Measurements from ENCODE around the gene ZNF280D.

ZNF280D gene

DNA sequence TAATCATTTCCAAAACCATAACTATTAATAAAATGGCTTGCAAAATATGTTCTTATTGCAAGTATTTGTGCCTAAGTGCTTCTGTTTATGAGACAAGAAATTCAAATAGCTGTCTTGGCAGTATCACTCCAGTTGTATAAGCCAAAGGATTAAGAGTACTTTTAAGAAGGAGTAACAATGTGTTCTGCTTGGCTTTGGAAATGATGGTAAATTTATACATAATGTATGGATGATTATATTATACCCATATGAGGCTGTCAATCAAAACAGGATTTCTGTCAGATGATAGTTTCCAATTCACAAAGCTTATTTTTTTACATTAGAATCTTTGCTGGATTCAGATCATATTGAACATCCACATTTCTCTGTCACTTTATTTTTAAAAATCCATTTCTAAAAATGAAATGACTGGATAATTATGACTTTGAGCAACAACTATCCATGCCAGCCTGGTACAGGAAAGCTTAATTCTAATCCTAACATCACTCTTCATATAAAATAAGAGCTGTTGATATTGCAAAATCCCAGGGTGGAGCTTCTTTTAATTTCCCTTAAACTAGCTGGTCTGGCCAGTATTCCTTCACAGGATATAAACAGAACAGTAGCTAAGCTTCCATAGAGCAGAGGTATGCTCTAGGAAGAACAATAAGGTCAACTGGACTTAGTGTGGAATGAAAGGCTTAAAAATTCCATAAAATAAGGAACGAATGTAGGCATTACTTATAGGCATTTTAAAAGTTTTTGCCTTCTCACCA is 30.0 kb upstream of the ZNF280D start:
- no peak overlapping the region for H3K27ac Mint-ChIP-seq
- peaks cover 23% of the 10 kb centered on the region for H3K4me1 Mint-ChIP-seq (ENCODE audit: low read depth)
- H3K9me3 Mint-ChIP-seq: no peaks in the 10 kb centered on the region
- no peaks in the 10 kb centered on the region for H3K27me3 Mint-ChIP-seq
- H3K36me3 Mint-ChIP-seq (ENCODE audit: low read depth): no peaks in the 10 kb centered on the region
- no peak overlapping the region for H3K4me3 Mint-ChIP-seq

DNA sequence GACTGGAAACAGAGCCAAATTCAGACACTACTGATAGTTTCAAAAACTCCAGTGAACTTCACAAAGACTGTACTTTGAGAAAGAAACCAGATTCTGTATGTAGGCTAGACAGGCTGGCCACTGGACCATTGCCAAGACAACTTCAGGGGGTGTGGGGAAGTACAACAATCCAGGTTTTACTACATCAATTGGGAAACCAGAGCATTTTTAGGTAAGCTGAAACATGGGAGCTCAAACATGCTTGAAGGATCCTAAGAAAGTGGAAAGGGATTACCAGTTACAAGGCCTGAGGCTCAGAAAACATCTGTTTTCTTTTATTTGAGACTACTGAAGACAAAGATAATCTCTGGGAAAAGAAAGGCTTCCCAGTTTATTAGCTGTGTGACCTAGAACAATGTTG is 26.9 kb upstream of the ZNF280D start:
- Mint-ChIP-seq H3K4me1 (ENCODE audit: low read depth) (peaks cover 6% of the 10 kb centered on the region), H3K27ac (no peak overlapping the region), H3K9me3 (no peaks in the 10 kb centered on the region), H3K4me3 (no peak overlapping the region), H3K27me3 (peaks cover 6% of the 10 kb centered on the region), H3K36me3 (ENCODE audit: low read depth) (no peaks in the 10 kb centered on the region)

- H3K36me3 Mint-ChIP-seq (ENCODE audit: low read depth): no peaks in the 10 kb centered on the region
- H3K4me1 Mint-ChIP-seq (ENCODE audit: low read depth): no peaks in the 10 kb centered on the region
- no peak overlapping the region for H3K27ac Mint-ChIP-seq
- no peaks in the 10 kb centered on the region for H3K9me3 Mint-ChIP-seq
- no peak overlapping the region for H3K4me3 Mint-ChIP-seq
- peaks cover 7% of the 10 kb centered on the region for H3K27me3 Mint-ChIP-seq
These were observed 26.1 kb upstream of the ZNF280D start for GRCh38 chr15:56759450-56759845.

- Mint-ChIP-seq H3K27ac (no peak overlapping the region), H3K4me1 (ENCODE audit: low read depth) (no peaks in the 10 kb centered on the region), H3K9me3 (no peaks in the 10 kb centered on the region), H3K27me3 (peaks cover 7% of the 10 kb centered on the region), H3K36me3 (ENCODE audit: low read depth) (no peaks in the 10 kb centered on the region), H3K4me3 (no peak overlapping the region)
These were observed 25.6 kb upstream of the ZNF280D start for GRCh38 chr15:56758770-56759449.

DNA sequence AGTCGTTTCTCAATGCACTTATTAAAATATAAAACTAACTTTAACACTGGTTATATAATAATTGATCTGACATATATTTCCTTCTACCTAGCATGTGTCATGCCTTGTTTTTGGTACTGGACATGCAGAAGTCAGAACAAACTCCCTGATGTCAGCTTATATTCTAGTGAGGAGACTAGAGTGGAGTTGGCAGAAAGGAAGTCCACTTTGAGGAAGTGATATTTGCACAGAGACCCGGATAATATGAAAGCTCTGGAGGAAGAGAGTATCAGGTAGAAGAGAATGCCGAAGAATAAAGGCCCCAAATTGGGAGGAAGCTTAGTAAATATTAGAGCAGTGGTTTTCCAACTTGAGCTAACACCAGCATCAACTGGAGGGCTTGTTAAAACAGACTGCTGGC is 24.6 kb upstream of the ZNF280D start:
- Mint-ChIP-seq H3K9me3 (no peaks in the 10 kb centered on the region), H3K36me3 (ENCODE audit: low read depth) (no peaks in the 10 kb centered on the region), H3K4me1 (ENCODE audit: low read depth) (no peaks in the 10 kb centered on the region), H3K27me3 (peaks cover 7% of the 10 kb centered on the region), H3K27ac (no peak overlapping the region), H3K4me3 (no peak overlapping the region)

- peaks cover 7% of the 10 kb centered on the region for H3K27me3 Mint-ChIP-seq
- H3K9me3 Mint-ChIP-seq: no peaks in the 10 kb centered on the region
- H3K27ac Mint-ChIP-seq: no peak overlapping the region
- H3K4me3 Mint-ChIP-seq: no peak overlapping the region
- H3K4me1 Mint-ChIP-seq (ENCODE audit: low read depth): no peaks in the 10 kb centered on the region
- no peaks in the 10 kb centered on the region for H3K36me3 Mint-ChIP-seq (ENCODE audit: low read depth)
These were observed 21.6 kb upstream of the ZNF280D start for GRCh38 chr15:56754772-56755370.

DNA sequence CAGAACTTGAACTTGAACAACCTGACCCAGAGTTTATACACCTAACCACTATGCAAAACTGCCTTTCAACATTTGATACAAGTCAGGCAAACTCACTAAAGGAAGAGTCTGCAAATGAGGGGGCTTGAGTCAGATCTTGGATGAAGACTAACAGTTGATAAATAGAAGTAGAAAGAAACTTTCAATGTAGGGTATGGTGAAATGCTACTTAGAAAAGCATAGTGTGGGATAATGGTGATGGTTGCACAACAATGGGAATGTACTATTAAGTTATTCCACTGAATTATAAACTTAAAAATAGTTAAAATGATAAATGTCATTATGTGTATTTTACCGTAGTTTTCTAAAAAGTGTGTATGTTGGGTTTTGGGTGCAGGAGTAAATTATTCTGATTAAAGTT is 19.7 kb upstream of the ZNF280D start:
- Mint-ChIP-seq H3K27ac (no peak overlapping the region), H3K4me3 (no peak overlapping the region), H3K27me3 (peaks cover 7% of the 10 kb centered on the region), H3K9me3 (no peaks in the 10 kb centered on the region), H3K4me1 (ENCODE audit: low read depth) (no peaks in the 10 kb centered on the region), H3K36me3 (ENCODE audit: low read depth) (no peaks in the 10 kb centered on the region)

DNA sequence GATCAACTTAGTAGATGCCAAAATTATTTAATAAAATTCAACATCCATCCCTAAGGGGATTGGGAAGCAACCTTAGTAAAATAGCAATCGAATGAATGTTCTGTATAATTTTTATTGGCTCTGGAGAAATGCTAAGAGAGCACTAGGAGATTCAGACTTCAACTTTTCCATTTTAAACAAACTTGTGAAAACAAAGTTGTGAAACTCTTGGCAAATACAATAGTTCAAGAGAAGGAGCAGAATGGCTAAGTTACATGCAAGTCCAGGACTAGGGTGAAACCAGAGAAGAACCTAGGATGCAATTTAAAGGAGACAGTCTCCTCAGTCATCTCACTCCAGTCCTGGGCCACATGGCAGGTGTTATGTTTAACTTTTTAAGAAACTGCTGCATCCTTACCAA is 16.7 kb upstream of the ZNF280D start:
- no peaks in the 10 kb centered on the region for H3K36me3 Mint-ChIP-seq (ENCODE audit: low read depth)
- no peak overlapping the region for H3K27ac Mint-ChIP-seq
- peaks cover 4% of the 10 kb centered on the region for H3K27me3 Mint-ChIP-seq
- no peaks in the 10 kb centered on the region for H3K9me3 Mint-ChIP-seq
- H3K4me3 Mint-ChIP-seq: no peak overlapping the region
- no peaks in the 10 kb centered on the region for H3K4me1 Mint-ChIP-seq (ENCODE audit: low read depth)

DNA sequence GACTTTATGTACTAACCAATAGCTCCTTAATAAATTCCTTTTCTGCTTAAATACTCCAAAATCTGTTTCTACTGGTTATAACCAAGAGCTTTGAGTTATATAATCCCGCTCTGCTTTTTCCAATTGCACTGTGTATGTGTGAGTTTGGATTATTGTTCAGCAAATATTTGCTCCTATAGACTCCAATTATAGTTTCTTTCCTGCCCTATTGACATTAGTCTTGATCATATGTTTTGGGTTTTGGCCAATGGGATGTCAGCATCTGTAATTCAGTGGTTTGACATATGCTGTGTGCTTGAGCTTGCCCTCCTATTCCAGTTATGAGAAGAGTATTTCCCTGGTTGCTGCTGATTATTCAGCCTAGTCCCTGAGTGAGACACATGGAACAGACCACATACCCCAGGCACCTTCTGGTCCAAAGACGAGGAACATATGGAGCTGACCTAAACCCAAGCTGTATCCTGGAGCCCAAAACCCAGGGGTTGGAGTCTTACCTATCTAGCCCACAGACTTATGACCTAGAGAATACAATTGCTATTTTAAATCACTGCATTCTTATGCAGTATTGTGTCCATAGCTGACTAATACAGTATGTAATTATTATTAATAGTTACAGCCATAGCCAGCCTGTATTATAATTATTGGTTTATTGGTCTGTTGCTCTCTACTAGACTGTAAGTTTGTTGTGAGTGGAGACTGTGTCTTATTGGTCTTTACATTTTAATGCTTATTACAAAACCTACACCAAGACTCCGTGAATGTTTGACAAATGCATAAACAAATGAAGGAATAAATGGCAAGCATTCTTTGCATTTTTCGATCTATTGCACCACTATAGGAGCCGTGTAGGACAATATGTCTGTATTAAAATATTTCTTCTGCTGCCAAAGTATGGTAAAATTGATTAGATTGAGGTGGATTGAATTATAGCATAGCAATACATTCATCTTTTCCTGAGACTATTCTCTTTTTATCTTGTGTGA is 11.7 kb upstream of the ZNF280D start:
- Mint-ChIP-seq H3K27me3 (peaks cover 8% of the 10 kb centered on the region), H3K36me3 (ENCODE audit: low read depth) (no peaks in the 10 kb centered on the region), H3K9me3 (no peaks in the 10 kb centered on the region), H3K4me3 (no peak overlapping the region), H3K4me1 (ENCODE audit: low read depth) (no peaks in the 10 kb centered on the region), H3K27ac (no peak overlapping the region)

GRCh38 chr15:56741541-56741940 is 8.2 kb upstream of the ZNF280D start:
- H3K4me3 Mint-ChIP-seq: no peak overlapping the region
- no peaks in the 10 kb centered on the region for H3K9me3 Mint-ChIP-seq
- H3K27me3 Mint-ChIP-seq: peaks cover 3% of the 10 kb centered on the region
- no peak overlapping the region for H3K27ac Mint-ChIP-seq
- H3K36me3 Mint-ChIP-seq (ENCODE audit: low read depth): no peaks in the 10 kb centered on the region
- no peaks in the 10 kb centered on the region for H3K4me1 Mint-ChIP-seq (ENCODE audit: low read depth)

DNA sequence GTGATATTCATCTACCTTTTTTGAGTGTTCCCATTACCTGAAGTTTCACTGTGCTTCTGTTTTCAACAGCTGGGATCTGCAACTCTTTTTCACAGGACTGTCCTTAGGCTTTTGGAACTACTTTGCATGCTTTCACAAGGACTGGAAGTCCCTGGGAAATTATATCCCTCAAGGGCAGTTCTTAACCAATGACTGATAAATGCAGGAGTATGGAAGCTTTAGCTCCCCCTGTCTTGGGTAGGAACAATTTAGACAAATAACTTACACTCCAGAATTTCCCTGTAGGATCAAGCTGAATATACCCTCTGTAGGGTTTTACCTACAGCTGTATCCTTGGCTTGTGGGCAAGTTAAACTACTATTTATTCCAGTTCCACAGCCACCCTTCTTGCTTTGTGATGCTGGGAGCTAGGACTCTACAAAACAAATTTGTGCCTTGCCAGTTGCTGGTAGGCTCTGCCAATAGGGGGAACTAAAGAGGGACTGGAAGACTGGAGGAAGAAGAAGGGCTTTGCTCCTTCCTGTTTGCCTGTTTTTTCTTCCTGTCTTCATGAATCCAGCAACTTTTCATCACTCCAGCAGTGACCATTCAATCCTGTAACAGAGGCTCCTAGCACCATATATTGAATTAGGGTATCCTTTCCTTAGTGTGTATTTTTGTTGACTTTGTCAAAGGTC is 6.8 kb upstream of the ZNF280D start:
- H3K9me3 Mint-ChIP-seq: no peaks in the 10 kb centered on the region
- H3K27me3 Mint-ChIP-seq: peaks cover 3% of the 10 kb centered on the region
- H3K4me1 Mint-ChIP-seq (ENCODE audit: low read depth): no peaks in the 10 kb centered on the region
- H3K27ac Mint-ChIP-seq: no peak overlapping the region
- H3K4me3 Mint-ChIP-seq: no peak overlapping the region
- no peaks in the 10 kb centered on the region for H3K36me3 Mint-ChIP-seq (ENCODE audit: low read depth)

- Mint-ChIP-seq H3K4me3 (no peak overlapping the region), H3K36me3 (ENCODE audit: low read depth) (no peaks in the 10 kb centered on the region), H3K9me3 (no peaks in the 10 kb centered on the region), H3K4me1 (ENCODE audit: low read depth) (no peaks in the 10 kb centered on the region), H3K27me3 (peaks cover 3% of the 10 kb centered on the region), H3K27ac (no peak overlapping the region)
These were observed 6.2 kb upstream of the ZNF280D start for GRCh38 chr15:56739474-56739873.

DNA sequence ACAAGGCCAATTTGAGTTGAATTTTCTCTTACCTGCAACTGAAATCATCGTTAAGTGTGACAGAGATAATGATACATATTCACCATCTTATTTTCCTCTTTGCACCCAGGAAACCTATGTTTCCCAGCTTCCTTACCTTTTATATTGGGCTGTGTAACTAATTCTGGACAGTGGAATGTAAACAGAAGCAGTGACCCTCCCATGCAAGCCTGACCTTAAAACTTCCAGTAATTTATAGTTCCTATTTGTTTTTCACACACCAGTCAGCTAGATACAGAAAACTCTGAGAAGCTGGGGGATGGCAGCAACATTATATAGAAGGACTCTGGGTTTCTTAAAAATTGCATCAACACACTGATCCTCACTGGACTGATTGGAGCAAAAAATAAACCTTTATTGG is 4.5 kb upstream of the ZNF280D start:
- Mint-ChIP-seq H3K27me3 (no peaks in the 10 kb centered on the region), H3K9me3 (no peaks in the 10 kb centered on the region), H3K4me1 (ENCODE audit: low read depth) (peaks cover 2% of the 10 kb centered on the region), H3K36me3 (ENCODE audit: low read depth) (no peaks in the 10 kb centered on the region), H3K27ac (no peak overlapping the region), H3K4me3 (no peak overlapping the region)

All from stimulated activated naive CD8-positive, alpha-beta T cell treated with anti-CD3 and anti-CD28 coated beads, Interleukin-15, Interleukin-2, amounts not matched to agents 100 ng/mL and 50 ng/mL, for 24 hours (primary cell).